ENCODE results near the gene ECHS1. TPM values are rescaled to one million over a fixed set of nuclear protein-coding genes. Genes with fewer than 3 reads are reported as not detected.
"Not testable (repeated sequence)": the region's sequence is repeated elsewhere in the genome, so short reads cannot be mapped to it uniquely, and the experiment has no call there.

ECHS1 gene
- total RNA-seq, 1 experiment from 2014 or later = 58.0 TPM

DNA sequence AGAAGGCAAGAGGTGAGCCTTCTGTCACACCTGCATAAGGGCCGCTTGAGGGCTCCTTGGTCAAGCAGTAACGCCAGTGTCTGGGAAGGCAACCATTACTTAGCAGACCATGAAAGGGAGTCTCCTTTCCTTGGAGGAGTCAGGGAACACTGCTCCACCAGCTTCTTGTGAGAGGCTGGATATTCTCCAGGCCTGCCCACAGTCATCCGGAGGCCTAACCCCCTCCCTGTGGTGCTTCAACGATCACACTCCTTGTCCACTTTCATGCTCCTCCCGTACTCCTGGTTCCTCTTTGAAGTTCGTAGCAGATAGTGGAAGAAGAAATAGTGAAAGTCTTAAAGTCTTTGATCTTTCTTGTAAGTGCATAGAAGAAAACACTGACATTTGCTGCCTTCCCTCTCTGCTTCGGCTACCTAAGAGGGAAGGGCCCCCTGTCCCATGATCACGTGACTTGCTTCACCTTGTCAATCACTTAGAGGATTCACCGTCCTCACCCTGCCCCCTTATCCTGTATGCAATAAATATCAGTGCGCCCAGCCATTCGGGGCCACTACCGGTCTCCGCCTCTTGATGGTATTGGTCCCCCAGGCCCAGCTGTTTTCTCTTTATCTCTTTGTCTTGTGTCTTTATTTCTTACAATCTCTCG lies 51.0 kb downstream of the ECHS1 start:
- H2AFZ ChIP-seq (ENCODE audit: low read depth, low read length, poor library complexity, severe bottlenecking); ATAC-seq; H3K9me2 ChIP-seq (ENCODE audit: insufficient read depth); POLR2A ChIA-PET; intact Hi-C loops (cut with micrococcal nuclease); RAD21 ChIA-PET (ENCODE audit: low non-redundant PET in 1 of 2, low total read pairs in 2 of 2, uncharacterized antibody in 2 of 2, unreplicated experiment in 2 of 2); H3K4me2 ChIP-seq (ENCODE audit: low read length); H3K27me3 ChIP-seq (ENCODE audit: insufficient read depth, low read length); H3K9ac ChIP-seq (ENCODE audit: low read length); CTCF ChIA-PET; H3K36me3 ChIP-seq (ENCODE audit: control insufficient read depth in 1 of 2, insufficient read depth in 2 of 2, low read length in 2 of 2); DNase-seq (ENCODE audit: low read depth, low spot score); H3K9me3 ChIP-seq (ENCODE audit: control insufficient read depth in 1 of 2, insufficient read depth in 1 of 2, low read depth in 1 of 2, low read length in 2 of 2); H4K20me1 ChIP-seq (ENCODE audit: insufficient read depth); H3K4me1 ChIP-seq (ENCODE audit: control insufficient read depth in 1 of 2, insufficient read depth in 2 of 2, low read length in 2 of 2); BruUV-seq (replicated peaks); H3K4me3 ChIP-seq (replicated peaks in 1 of 2; ENCODE audit: low read depth in 1 of 2, low read length in 2 of 2); H3K27ac ChIP-seq (ENCODE audit: low read depth, low read length); H3K79me2 ChIP-seq (ENCODE audit: insufficient read depth, low read length): not testable (repeated sequence)

DNA sequence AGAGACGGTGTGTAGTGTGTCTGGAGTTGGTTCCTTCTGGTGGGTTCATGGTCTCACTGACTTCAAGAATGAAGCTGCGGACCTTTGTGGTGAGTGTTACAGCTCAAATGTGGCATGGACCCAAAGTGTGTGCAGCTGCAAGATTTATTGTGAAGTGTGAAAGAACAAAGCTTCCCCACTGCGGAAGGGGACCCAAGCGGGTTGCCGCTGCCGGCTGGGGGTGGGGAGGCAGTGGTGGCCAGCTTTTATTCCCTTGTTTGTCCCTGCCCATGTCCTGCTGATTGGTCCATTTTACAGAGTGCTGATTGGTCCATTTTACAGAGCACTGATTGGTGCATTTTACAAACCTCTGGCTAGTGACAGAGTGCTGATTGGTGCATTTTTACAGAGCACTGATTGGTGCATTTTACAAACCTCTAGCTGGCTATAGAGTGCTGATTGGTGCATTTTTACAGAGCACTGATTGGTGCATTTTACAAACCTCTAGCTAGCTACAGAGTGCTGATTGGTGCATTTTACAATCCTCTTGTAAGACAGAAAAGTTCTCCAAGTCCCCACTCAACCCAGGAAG lies 52.2 kb downstream of the ECHS1 start:
- H3K9me2 ChIP-seq (ENCODE audit: insufficient read depth); DNase-seq (ENCODE audit: low read depth, low spot score); H4K20me1 ChIP-seq (ENCODE audit: insufficient read depth); H3K4me3 ChIP-seq (replicated peaks in 1 of 2; ENCODE audit: low read depth in 1 of 2, low read length in 2 of 2); POLR2A ChIA-PET; H3K4me1 ChIP-seq (ENCODE audit: control insufficient read depth in 1 of 2, insufficient read depth in 2 of 2, low read length in 2 of 2); H2AFZ ChIP-seq (ENCODE audit: low read depth, low read length, poor library complexity, severe bottlenecking); intact Hi-C loops (cut with micrococcal nuclease); H3K79me2 ChIP-seq (ENCODE audit: insufficient read depth, low read length); H3K9me3 ChIP-seq (ENCODE audit: control insufficient read depth in 1 of 2, insufficient read depth in 1 of 2, low read depth in 1 of 2, low read length in 2 of 2); BruUV-seq (replicated peaks); ATAC-seq; H3K4me2 ChIP-seq (ENCODE audit: low read length); H3K36me3 ChIP-seq (ENCODE audit: control insufficient read depth in 1 of 2, insufficient read depth in 2 of 2, low read length in 2 of 2); CTCF ChIA-PET; H3K27ac ChIP-seq (ENCODE audit: low read depth, low read length); H3K27me3 ChIP-seq (ENCODE audit: insufficient read depth, low read length); RAD21 ChIA-PET (ENCODE audit: low non-redundant PET in 1 of 2, low total read pairs in 2 of 2, uncharacterized antibody in 2 of 2, unreplicated experiment in 2 of 2); H3K9ac ChIP-seq (ENCODE audit: low read length): not testable (repeated sequence)
